HEK293 (cell line): ENCODE measurements around the gene SMPD3.

Experiments
- CTCF ChIA-PET: fragments of 350-600 bp; formaldehyde crosslinking; extraction: SDS; loops from one replicate; lab custom pipeline; 2021; ENCODE audit warnings: antibody characterized with exemption; lab: Yijun Ruan, JAX
- POLR2A ChIA-PET: fragments of 300-600 bp; formaldehyde crosslinking; extraction: SDS; loops from one replicate; lab custom pipeline; 2020; ENCODE audit warnings: antibody characterized with exemption, inconsistent platforms; lab: Yijun Ruan, JAX
- H3K27ac ChIP-seq: fragments of 200-500 bp; sonication (Bioruptor generic); 2 replicates; pipeline ENCODE4 v1.5.1; 2014; ENCODE audit warnings: low read depth, low read length, control low read depth, inconsistent platforms; ENCODE audit errors: extremely low read depth
- H3K36me3 ChIP-seq, 2 experiments: fragments of 200-500 bp in 1 of 2; sonication (Bioruptor generic) in 1 of 2; 1 replicate in 1 of 2; 2 replicates in 1 of 2; pipeline ENCODE4 v1.5.1; 2014 to 2017; ENCODE audit warnings: inconsistent platforms in 2 of 2, low read length in 2 of 2; ENCODE audit not compliant: control insufficient read depth in 2 of 2, insufficient read depth in 1 of 2
- H3K4me1 ChIP-seq: fragments of 200-500 bp; sonication (Bioruptor generic); 2 replicates; pipeline ENCODE4 v1.5.1; 2014; ENCODE audit warnings: mild to moderate bottlenecking, low read length, inconsistent platforms; ENCODE audit not compliant: control insufficient read depth, insufficient read depth
- H3K4me3 ChIP-seq: 2 replicates; pipeline ENCODE4 v1.5.1; 2011; ENCODE audit warnings: low read depth, mild to moderate bottlenecking, control low read depth, low read length, moderate library complexity
- H3K9me3 ChIP-seq: fragments of 200-500 bp; sonication (Bioruptor generic); 2 replicates; pipeline ENCODE4 v1.5.1; 2014; ENCODE audit warnings: low read depth, low read length, inconsistent platforms; ENCODE audit not compliant: control insufficient read depth, insufficient read depth
- FEZF1 ChIP-seq: fragments of 450-650 bp; formaldehyde crosslinking; IDR thresholded peaks from 2 replicates; pipeline ENCODE4 v1.5.1; 2016; ENCODE audit warnings: missing biosample characterization, missing genetic modification characterization
- GFI1B ChIP-seq: fragments of 450-650 bp; formaldehyde crosslinking; IDR thresholded peaks from 2 replicates; pipeline ENCODE4 v1.5.1; 2016; ENCODE audit warnings: missing biosample characterization, missing genetic modification characterization
- GLI4 ChIP-seq: fragments of 450-650 bp; formaldehyde crosslinking; IDR thresholded peaks from 2 replicates; pipeline ENCODE4 v1.5.1; 2016; ENCODE audit warnings: missing biosample characterization, missing genetic modification characterization
- MEIS1 ChIP-seq: sonication (generic); formaldehyde crosslinking; IDR thresholded peaks from 2 replicates; pipeline ENCODE4 v1.8.1; 2022; ENCODE audit warnings: missing genetic modification reagents, mild to moderate bottlenecking, borderline replicate concordance
- OSR2 ChIP-seq: fragments of 450-650 bp; formaldehyde crosslinking; IDR thresholded peaks from 2 replicates; pipeline ENCODE4 v1.5.1; 2016; ENCODE audit warnings: missing biosample characterization, missing genetic modification characterization
- REPIN1 ChIP-seq: fragments of 450-650 bp; formaldehyde crosslinking; IDR thresholded peaks from 2 replicates; pipeline ENCODE4 v1.5.1; 2017; ENCODE audit warnings: missing biosample characterization, missing genetic modification characterization, low read depth
- ZBTB17 ChIP-seq: fragments of 450-650 bp; formaldehyde crosslinking; IDR thresholded peaks from 2 replicates; pipeline ENCODE4 v1.5.1; 2016; ENCODE audit warnings: missing biosample characterization, missing genetic modification characterization
- ZBTB20 ChIP-seq: fragments of 450-650 bp; formaldehyde crosslinking; IDR thresholded peaks from 2 replicates; pipeline ENCODE4 v1.5.1; 2016; ENCODE audit warnings: missing biosample characterization, missing genetic modification characterization
- ZBTB7A ChIP-seq: fragments of 450-650 bp; formaldehyde crosslinking; IDR thresholded peaks from 2 replicates; pipeline ENCODE4 v1.5.1; 2016; ENCODE audit warnings: low read depth, missing biosample characterization, missing genetic modification characterization
- ZNF10 ChIP-seq: fragments of 450-650 bp; formaldehyde crosslinking; IDR thresholded peaks from 2 replicates; pipeline ENCODE4 v1.5.1; 2017; ENCODE audit warnings: missing biosample characterization, missing genetic modification characterization
- ZNF133 ChIP-seq: fragments of 450-650 bp; formaldehyde crosslinking; IDR thresholded peaks from 2 replicates; pipeline ENCODE4 v1.5.1; 2016; ENCODE audit warnings: missing biosample characterization, missing genetic modification characterization
- ZNF138 ChIP-seq: fragments of 450-650 bp; formaldehyde crosslinking; IDR thresholded peaks from 2 replicates; pipeline ENCODE4 v1.5.1; 2016; ENCODE audit warnings: missing biosample characterization, missing genetic modification characterization, borderline replicate concordance
- ZNF146 ChIP-seq: fragments of 450-650 bp; formaldehyde crosslinking; IDR thresholded peaks from 2 replicates; pipeline ENCODE4 v1.5.1; 2016; ENCODE audit warnings: missing biosample characterization, missing genetic modification characterization
- ZNF354C ChIP-seq: fragments of 450-650 bp; formaldehyde crosslinking; IDR thresholded peaks from 2 replicates; pipeline ENCODE4 v1.5.1; 2016; ENCODE audit warnings: missing biosample characterization, missing genetic modification characterization, low read depth, borderline replicate concordance
- ZNF561 ChIP-seq: fragments of 450-650 bp; IDR thresholded peaks from 2 replicates; pipeline ENCODE4 v1.5.1; 2018; ENCODE audit warnings: missing biosample characterization, missing genetic modification characterization, borderline replicate concordance
- ZNF654 ChIP-seq: fragments of 450-650 bp; formaldehyde crosslinking; IDR thresholded peaks from 2 replicates; pipeline ENCODE4 v1.5.1; 2016; ENCODE audit warnings: low read depth, missing biosample characterization, missing genetic modification characterization
- ZNF701 ChIP-seq: fragments of 450-650 bp; formaldehyde crosslinking; IDR thresholded peaks from 2 replicates; pipeline ENCODE4 v1.5.1; 2016; ENCODE audit warnings: missing biosample characterization, missing genetic modification characterization
- ZNF777 ChIP-seq: fragments of 450-650 bp; formaldehyde crosslinking; IDR thresholded peaks from 2 replicates; pipeline ENCODE4 v1.5.1; 2017; ENCODE audit warnings: missing biosample characterization, missing genetic modification characterization, borderline replicate concordance
- ZNF785 ChIP-seq: fragments of 450-650 bp; formaldehyde crosslinking; IDR thresholded peaks from 2 replicates; pipeline ENCODE4 v1.5.1; 2016; ENCODE audit warnings: missing biosample characterization, missing genetic modification characterization
- ZNF792 ChIP-seq: fragments of 450-650 bp; formaldehyde crosslinking; IDR thresholded peaks from 2 replicates; pipeline ENCODE4 v1.5.1; 2016; ENCODE audit warnings: missing biosample characterization, missing genetic modification characterization
- ZSCAN23 ChIP-seq: fragments of 450-650 bp; formaldehyde crosslinking; IDR thresholded peaks from 2 replicates; pipeline ENCODE4 v1.5.1; 2016; ENCODE audit warnings: missing biosample characterization, missing genetic modification characterization
- ZXDB ChIP-seq: fragments of 450-650 bp; formaldehyde crosslinking; IDR thresholded peaks from 2 replicates; pipeline ENCODE4 v1.5.1; 2016; ENCODE audit warnings: missing biosample characterization, missing genetic modification characterization
- TF ChIP-seq, protein P1 (sequence below): fragments of 450-650 bp; formaldehyde crosslinking; IDR thresholded peaks from 2 replicates; pipeline ENCODE4 v1.5.1; 2017; ENCODE audit warnings: missing biosample characterization, missing genetic modification characterization
- TF ChIP-seq, protein P2 (sequence below): fragments of 450-650 bp; formaldehyde crosslinking; IDR thresholded peaks from 2 replicates; pipeline ENCODE4 v1.5.1; 2016; ENCODE audit warnings: missing biosample characterization, missing genetic modification characterization
- TF ChIP-seq, protein P3 (sequence below): fragments of 450-650 bp; formaldehyde crosslinking; IDR thresholded peaks from 2 replicates; pipeline ENCODE4 v1.5.1; 2017; ENCODE audit warnings: missing biosample characterization, missing genetic modification characterization

SMPD3 gene

DNA sequence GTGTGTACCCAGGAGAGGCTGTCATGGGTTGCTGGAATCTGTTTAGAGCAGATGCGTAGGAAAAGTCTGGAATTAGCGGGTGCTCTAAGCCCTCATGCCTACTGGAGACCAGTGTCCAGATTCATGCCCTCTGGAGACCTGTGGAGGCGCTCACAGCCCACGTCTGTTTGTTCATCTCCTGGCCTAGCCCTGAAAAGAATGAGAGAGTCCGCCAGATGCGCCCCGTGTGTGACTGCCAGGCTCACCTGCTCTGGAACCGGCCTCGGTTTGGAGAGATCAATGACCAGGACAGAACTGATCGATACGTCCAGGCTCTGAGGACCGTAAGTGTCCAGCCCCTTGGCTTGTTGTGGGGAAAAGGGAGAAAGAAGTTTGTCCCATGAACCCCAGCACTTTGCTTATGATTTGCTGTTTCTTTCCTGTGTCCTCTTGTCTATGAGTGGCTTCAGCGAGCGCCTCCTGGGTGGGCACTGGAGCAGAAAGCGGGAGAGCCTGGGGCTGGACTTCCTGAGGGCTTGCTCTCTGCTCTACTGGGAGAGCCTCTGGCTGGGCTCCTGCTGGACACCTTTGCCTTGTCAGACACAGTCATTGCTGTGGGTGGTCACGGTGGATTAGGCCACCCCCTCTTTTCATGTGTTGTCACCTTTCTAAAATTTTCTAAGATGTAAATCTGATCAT is 102.2 kb downstream of the SMPD3 start:
- Histone ChIP-seq H3K27ac (no peak overlapping the region), H3K9me3 (no peaks in the 10 kb centered on the region), H3K4me3 (no peak overlapping the region), H3K36me3 (peaks cover 22 to 94% of the 10 kb centered on the region in 2 experiments; a peak in 2 of 3 replicates), H3K4me1 (no peaks in the 10 kb centered on the region)
- ChIA-PET POLR2A (no interaction called here), CTCF (interaction anchor here (0.9 kb wide), 1 partner anchor 27 kb away, joined by 3 read pairs; no protein-coding TSS in a partner anchor)
- TF ChIP-seq MEIS1 (CRISPR knock-in tag), result no peak
- TF ChIP-seq ZNF785 (tag by site-specific recombination), result no peak
- TF ChIP-seq OSR2 (tag by site-specific recombination), result no peak
- TF ChIP-seq ZNF561 (tag by site-specific recombination), result no peak
- TF ChIP-seq GFI1B (tag by site-specific recombination), result no peak
- TF ChIP-seq ZNF133, result no peak
- no peak for TF ChIP-seq REPIN1
- no peak for TF ChIP-seq ZBTB7A (tag by site-specific recombination)
- no peak for TF ChIP-seq ZNF792 (tag by site-specific recombination)

DNA sequence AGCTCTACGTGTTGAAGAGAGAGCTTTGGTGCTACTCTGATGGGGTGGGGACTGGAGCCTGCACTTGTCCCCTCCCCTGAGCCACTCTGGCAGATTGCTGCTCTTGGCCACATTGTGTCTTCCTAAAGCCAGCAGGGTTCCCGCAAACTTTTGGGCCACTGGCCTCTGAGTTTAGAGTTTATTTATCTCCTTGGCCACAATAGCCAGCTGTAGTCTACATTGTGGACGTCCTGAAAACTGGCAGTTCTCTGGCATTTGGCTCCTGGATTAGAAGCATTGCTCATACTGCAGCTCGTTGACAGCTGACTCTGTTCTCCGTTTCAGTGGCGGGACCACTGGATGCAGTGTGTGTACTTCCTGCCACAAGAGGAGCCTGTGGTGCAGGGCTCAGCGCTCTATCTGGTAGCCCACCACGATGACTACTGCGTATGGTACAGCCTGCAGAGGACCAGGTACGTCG is 102.9 kb downstream of the SMPD3 start:
- POLR2A ChIA-PET, result interaction anchor here (0.7 kb wide), 1 partner anchor 527 kb away, joined by 3 read pairs; no protein-coding TSS in a partner anchor
- H3K9me3 ChIP-seq, result no peaks in the 10 kb centered on the region
- CTCF ChIA-PET, result interaction anchor here (0.9 kb wide), 1 partner anchor 28 kb away, joined by 3 read pairs; no protein-coding TSS in a partner anchor

More for the DNA sequence above, 102.9 kb downstream of the SMPD3 start:
- no peak overlapping the region for H3K4me3 ChIP-seq
- H3K27ac ChIP-seq, result no peak overlapping the region
- peaks cover 24 to 94% of the 10 kb centered on the region in 2 experiments; a peak in 2 of 3 replicates for H3K36me3 ChIP-seq
- no peaks in the 10 kb centered on the region for H3K4me1 ChIP-seq
- TF ChIP-seq ZBTB17 (tag by site-specific recombination) (no peak), ZNF777 (tag by site-specific recombination) (no peak), ZNF10 (tag by site-specific recombination) (no peak), ZSCAN23 (tag by site-specific recombination) (no peak), ZBTB20 (no peak), FEZF1 (tag by site-specific recombination) (no peak), ZNF354C (no peak), ZXDB (no peak), GLI4 (tag by site-specific recombination) (no peak), ZNF701 (tag by site-specific recombination) (no peak), ZNF146 (no peak), ZNF654 (tag by site-specific recombination) (no peak), ZNF138 (tag by site-specific recombination) (no peak)
- TF ChIP-seq, protein P1, sequence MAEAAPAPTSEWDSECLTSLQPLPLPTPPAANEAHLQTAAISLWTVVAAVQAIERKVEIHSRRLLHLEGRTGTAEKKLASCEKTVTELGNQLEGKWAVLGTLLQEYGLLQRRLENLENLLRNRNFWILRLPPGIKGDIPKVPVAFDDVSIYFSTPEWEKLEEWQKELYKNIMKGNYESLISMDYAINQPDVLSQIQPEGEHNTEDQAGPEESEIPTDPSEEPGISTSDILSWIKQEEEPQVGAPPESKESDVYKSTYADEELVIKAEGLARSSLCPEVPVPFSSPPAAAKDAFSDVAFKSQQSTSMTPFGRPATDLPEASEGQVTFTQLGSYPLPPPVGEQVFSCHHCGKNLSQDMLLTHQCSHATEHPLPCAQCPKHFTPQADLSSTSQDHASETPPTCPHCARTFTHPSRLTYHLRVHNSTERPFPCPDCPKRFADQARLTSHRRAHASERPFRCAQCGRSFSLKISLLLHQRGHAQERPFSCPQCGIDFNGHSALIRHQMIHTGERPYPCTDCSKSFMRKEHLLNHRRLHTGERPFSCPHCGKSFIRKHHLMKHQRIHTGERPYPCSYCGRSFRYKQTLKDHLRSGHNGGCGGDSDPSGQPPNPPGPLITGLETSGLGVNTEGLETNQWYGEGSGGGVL, result no peak
- TF ChIP-seq, protein P2, sequence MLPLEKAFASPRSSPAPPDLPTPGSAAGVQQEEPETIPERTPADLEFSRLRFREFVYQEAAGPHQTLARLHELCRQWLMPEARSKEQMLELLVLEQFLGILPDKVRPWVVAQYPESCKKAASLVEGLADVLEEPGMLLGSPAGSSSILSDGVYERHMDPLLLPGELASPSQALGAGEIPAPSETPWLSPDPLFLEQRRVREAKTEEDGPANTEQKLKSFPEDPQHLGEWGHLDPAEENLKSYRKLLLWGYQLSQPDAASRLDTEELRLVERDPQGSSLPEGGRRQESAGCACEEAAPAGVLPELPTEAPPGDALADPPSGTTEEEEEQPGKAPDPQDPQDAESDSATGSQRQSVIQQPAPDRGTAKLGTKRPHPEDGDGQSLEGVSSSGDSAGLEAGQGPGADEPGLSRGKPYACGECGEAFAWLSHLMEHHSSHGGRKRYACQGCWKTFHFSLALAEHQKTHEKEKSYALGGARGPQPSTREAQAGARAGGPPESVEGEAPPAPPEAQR (tag by site-specific recombination), result no peak
- TF ChIP-seq, protein P3, sequence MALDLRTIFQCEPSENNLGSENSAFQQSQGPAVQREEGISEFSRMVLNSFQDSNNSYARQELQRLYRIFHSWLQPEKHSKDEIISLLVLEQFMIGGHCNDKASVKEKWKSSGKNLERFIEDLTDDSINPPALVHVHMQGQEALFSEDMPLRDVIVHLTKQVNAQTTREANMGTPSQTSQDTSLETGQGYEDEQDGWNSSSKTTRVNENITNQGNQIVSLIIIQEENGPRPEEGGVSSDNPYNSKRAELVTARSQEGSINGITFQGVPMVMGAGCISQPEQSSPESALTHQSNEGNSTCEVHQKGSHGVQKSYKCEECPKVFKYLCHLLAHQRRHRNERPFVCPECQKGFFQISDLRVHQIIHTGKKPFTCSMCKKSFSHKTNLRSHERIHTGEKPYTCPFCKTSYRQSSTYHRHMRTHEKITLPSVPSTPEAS (tag by site-specific recombination), result no peak
